Chondrocyte (in vitro differentiated cells): Measurements from ENCODE around the gene NOS3. TPM values are rescaled to one million over a fixed set of nuclear protein-coding genes. Genes with fewer than 3 reads are reported as not detected.

Source experiments
- DNase-seq: peaks from one replicate; pipeline ENCODE4 v3.0.0; 2021; ENCODE audit warnings: mixed read lengths, low spot score
- H3K27ac Mint-ChIP-seq: one replicate; pipeline ENCODE4 v1.8.0; 2021; ENCODE audit warnings: mild to moderate bottlenecking, moderate library complexity, mixed read lengths; ENCODE audit not compliant: unreplicated experiment
- H3K27me3 Mint-ChIP-seq: 2 replicates; pipeline ENCODE4 v1.8.0; 2021; ENCODE audit warnings: low read depth, mixed read lengths
- H3K36me3 Mint-ChIP-seq: 2 replicates; pipeline ENCODE4 v1.8.0; 2021; ENCODE audit warnings: low read depth, mixed read lengths
- H3K4me1 Mint-ChIP-seq: 2 replicates; pipeline ENCODE4 v1.8.0; 2021; ENCODE audit warnings: low read depth, mild to moderate bottlenecking, mixed read lengths
- H3K4me3 Mint-ChIP-seq: one replicate; pipeline ENCODE4 v1.8.0; 2021; ENCODE audit warnings: mild to moderate bottlenecking, moderate library complexity, mixed read lengths; ENCODE audit not compliant: unreplicated experiment
- H3K9me3 Mint-ChIP-seq: 2 replicates; pipeline ENCODE4 v1.8.0; 2021; ENCODE audit warnings: low read depth, mixed read lengths
- total RNA-seq: library from RNA; stranded (reverse); gene quantifications from 3 replicates; pipeline ENCODE4 v1.2.1, GENCODE V29; 2021
- TF ChIP-seq, protein P1 (sequence below): fragments of 200-600 bp; sonication (generic); IDR thresholded peaks from 2 replicates; pipeline ENCODE4 v1.5.0; 2021; ENCODE audit warnings: antibody characterized with exemption, mild to moderate bottlenecking, moderate library complexity

Gene NOS3
- total RNA-seq, 1 donor from 2014 or later, result not detected

DNA sequence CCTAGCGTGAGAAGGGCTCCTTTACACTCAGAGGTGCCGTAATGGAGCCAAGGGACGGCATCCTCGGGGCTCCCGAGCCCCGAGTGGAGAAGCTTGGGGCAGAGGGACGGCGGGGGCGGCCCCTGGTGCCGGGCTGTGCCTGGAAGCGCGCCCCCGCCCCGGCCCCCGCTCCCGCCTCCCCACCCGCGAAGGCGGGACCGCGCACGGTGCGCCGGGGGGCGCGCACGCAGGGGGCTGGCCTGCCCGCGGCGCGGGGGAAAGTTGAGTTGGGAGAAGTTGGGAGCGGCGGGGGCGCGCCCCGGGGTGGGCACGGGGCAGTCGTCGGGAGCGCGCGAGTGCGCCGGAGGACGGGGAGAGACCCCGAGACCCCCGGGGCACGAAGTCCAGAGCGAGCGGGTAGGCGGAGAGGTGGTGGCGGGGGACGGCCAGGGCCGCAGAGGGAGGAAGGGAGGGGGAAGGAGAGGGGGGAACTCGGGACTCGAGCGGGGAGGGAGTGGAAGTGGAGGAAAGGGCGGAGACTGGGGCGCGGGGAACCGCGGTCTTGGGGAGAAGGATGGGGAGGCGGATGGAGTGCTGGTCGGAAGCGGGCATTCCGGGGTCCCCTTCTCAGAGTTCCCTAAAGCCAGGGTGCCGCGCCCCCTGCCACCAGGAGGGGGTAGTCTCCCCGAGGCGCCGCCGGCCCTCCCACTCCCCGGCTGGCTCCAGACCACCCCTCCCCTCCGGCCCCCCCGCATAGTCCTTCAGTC, 68.7 kb downstream of the NOS3 start, which contains the start of gene SLC4A2:
SLC4A2 (plus strand) TSS at position 223 of the 746 bp plus-strand sequence. CDS start 2,399 bp downstream, outside the sequence.
- DNase-seq, result no peak
- Mint-ChIP-seq H3K36me3 (peaks cover 2% of the 10 kb centered on the region), H3K9me3 (no peaks in the 10 kb centered on the region), H3K27me3 (no peaks in the 10 kb centered on the region), H3K4me1 (peaks cover 50% of the 10 kb centered on the region), H3K27ac (peak within 1 kb of the TSS; percentile 97), H3K4me3 (peak within 1 kb of the TSS; percentile 96)
- TF ChIP-seq, protein P1, sequence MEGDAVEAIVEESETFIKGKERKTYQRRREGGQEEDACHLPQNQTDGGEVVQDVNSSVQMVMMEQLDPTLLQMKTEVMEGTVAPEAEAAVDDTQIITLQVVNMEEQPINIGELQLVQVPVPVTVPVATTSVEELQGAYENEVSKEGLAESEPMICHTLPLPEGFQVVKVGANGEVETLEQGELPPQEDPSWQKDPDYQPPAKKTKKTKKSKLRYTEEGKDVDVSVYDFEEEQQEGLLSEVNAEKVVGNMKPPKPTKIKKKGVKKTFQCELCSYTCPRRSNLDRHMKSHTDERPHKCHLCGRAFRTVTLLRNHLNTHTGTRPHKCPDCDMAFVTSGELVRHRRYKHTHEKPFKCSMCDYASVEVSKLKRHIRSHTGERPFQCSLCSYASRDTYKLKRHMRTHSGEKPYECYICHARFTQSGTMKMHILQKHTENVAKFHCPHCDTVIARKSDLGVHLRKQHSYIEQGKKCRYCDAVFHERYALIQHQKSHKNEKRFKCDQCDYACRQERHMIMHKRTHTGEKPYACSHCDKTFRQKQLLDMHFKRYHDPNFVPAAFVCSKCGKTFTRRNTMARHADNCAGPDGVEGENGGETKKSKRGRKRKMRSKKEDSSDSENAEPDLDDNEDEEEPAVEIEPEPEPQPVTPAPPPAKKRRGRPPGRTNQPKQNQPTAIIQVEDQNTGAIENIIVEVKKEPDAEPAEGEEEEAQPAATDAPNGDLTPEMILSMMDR, result peak; percentile 84

DNA sequence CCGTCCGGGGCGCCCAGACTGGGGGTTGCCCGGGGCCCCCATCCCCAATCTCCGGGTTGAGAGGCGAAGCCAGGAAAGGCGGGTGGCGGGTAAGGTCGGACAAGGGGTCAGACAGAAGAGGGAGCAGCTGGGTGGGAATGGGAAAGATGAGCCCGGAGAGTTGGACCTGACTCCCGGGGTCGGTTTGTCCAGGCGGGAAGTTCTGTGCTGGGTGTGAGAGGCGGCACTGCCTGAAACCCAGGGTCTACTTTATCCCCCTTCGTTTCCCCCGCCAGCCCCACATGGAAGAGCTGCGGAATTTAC, 69.2 kb downstream of the NOS3 start:
- Mint-ChIP-seq H3K4me1 (peaks cover 50% of the 10 kb centered on the region), H3K9me3 (no peaks in the 10 kb centered on the region), H3K36me3 (peaks cover 2% of the 10 kb centered on the region), H3K27ac (peak overlapping the region; percentile 97), H3K4me3 (peak overlapping the region; percentile 96), H3K27me3 (no peaks in the 10 kb centered on the region)
- DNase-seq, result no peak
- TF ChIP-seq, protein P1, result peak; percentile 57

DNA sequence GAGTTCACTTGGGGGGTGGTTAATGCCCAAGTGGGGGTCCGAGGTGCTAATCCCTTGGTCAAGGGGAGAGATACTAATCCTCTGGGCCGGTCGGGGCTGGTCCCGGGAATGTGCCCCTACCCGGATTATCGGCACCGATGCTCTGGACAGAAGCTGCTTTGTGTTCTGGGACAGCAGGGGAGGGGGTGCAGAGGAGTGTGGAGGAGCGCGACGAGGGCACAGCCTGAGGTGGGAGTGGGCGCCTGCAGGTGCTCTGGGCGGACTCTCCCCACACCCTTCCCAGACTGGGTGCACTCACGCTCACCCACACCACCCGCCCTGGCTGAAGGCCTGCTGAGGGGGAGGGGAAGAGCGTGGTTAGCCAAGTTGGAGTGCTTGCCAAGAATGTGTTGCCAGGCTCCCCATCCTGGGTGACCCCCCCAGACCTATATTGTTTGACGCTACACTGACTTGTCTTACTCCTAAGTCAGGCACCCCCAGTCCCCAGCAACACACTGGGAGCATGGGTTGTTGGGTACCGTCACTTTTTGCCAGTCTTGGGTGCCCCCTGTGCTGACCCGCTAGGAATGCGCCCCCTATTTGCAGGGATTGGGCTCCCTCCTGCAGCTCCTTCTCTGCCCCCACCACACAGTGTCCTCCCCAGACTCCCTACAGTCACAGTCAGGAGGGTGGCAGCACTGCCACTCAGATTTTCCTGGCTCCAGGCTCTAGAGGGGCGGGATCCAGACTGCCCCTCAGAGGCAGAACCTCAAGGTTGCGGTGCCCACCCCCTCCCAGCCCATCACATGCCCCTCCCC, 69.8 kb downstream of the NOS3 start:
- TF ChIP-seq, protein P1, result peak; percentile 64
- Mint-ChIP-seq H3K27ac (peak overlapping the region; percentile 97), H3K36me3 (peaks cover 7% of the 10 kb centered on the region)

DNA sequence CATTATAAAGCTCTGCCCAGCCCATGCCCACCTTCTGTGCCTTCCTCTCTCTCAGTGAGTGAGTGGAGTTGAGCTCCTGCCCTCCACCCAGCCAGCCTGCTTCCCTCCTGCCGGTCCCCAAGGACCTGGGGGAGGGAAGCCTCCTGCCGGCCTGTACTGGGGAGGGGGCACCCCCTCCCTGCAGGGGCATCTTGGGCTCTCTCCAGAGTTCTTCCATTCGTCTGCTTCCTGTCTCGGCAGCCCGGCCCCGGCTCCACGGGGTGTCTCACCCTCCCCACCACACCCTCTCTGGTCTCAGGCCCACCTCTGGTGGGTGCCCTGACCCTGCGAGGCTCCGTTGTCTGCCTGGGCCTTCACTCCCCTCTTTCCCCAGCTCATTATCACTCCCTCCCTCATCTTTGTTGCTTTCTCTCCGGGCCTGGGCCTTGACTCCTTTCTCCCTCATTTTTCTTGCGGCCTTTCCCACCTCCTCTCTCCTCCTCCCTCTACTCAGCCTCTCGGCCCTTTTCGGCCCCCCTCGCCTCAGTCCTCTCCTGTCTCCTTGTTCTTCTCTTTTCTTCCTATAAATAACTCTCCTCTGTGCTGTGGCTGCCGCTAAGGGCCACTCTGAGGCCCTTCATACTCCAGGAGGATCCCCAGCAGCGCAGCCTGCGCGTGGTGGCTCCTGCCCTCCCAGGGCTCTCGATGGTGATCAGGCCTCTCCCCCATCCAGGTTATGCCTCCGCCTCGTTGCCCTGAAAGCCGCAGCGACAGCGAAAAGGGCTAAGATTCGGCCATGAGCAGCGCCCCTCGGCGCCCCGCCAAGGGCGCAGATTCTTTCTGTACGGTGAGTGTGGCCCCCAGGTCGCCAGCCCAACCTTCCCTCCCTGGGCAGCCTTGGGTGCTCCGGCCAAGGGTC, 70.6 kb downstream of the NOS3 start:
- H3K9me3 Mint-ChIP-seq, result no peaks in the 10 kb centered on the region
- H3K4me1 Mint-ChIP-seq, result peaks cover 49% of the 10 kb centered on the region
- TF ChIP-seq, protein P1, result no peak
- no peaks in the 10 kb centered on the region for H3K27me3 Mint-ChIP-seq
- H3K36me3 Mint-ChIP-seq, result peaks cover 7% of the 10 kb centered on the region
- peak overlapping the region; percentile 97 for H3K27ac Mint-ChIP-seq
- DNase-seq, result no peak
- H3K4me3 Mint-ChIP-seq, result peak overlapping the region; percentile 96

More for the DNA sequence above, 69.8 kb downstream of the NOS3 start:
- Mint-ChIP-seq H3K4me3 (peak overlapping the region; percentile 96), H3K4me1 (peaks cover 53% of the 10 kb centered on the region), H3K27me3 (no peaks in the 10 kb centered on the region), H3K9me3 (no peaks in the 10 kb centered on the region)
- no peak for DNase-seq

DNA sequence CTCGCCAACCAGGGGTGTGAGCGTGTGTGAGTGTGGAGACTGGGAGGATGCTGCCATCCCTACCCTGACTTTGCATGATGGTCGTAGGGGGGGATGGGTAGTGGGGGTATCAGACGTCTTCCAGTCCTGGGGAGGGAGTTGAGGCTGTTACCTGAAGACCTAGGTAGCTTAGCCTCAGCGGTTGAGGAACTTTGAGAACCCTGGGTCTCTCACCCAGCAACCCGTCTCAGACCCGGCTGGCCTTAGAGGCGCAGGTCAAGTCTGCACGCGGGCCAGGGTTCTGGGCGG, 71.2 kb downstream of the NOS3 start:
- H3K4me1 Mint-ChIP-seq, result peaks cover 43% of the 10 kb centered on the region
- peaks cover 9% of the 10 kb centered on the region for H3K36me3 Mint-ChIP-seq
- H3K27me3 Mint-ChIP-seq, result no peaks in the 10 kb centered on the region
- no peak for DNase-seq
- H3K4me3 Mint-ChIP-seq, result peak overlapping the region; percentile 96
- TF ChIP-seq, protein P1, result no peak
- H3K9me3 Mint-ChIP-seq, result no peaks in the 10 kb centered on the region
- H3K27ac Mint-ChIP-seq, result peak overlapping the region; percentile 97
